Skeletal muscle satellite cell (primary cell): Measurements from ENCODE around the gene CC2D1A.

Experiments used
- H3K27me3 ChIP-seq: 2 replicates; pipeline ENCODE4 v1.7.0; 2013; ENCODE audit warnings: low read length; ENCODE audit not compliant: control insufficient read depth, insufficient read depth
- H3K36me3 ChIP-seq: 2 replicates; pipeline ENCODE4 v1.7.0; 2013; ENCODE audit warnings: mild to moderate bottlenecking, control low read depth, low read length; ENCODE audit not compliant: insufficient read depth
- H3K4me1 ChIP-seq: 2 replicates; pipeline ENCODE4 v1.7.0; 2013; ENCODE audit warnings: low read length; ENCODE audit not compliant: control insufficient read depth, insufficient read depth
- H3K4me2 ChIP-seq: 2 replicates; pipeline ENCODE4 v1.7.0; 2013; ENCODE audit warnings: mild to moderate bottlenecking, low read length
- H3K4me3 ChIP-seq: 2 replicates; pipeline ENCODE4 v1.7.0; 2013; ENCODE audit warnings: low read length
- H3K9ac ChIP-seq: 2 replicates; pipeline ENCODE4 v1.7.0; 2013; ENCODE audit warnings: mild to moderate bottlenecking, low read depth, low read length, moderate library complexity
- H3K9me3 ChIP-seq: replicated peaks from 2 replicates; pipeline ENCODE4 v1.7.0; 2013; ENCODE audit warnings: mild to moderate bottlenecking, control low read depth, low read length

Gene CC2D1A

GRCh38 chr19:13951799-13952153 lies 45.8 kb downstream of the CC2D1A start:
- Histone ChIP-seq H3K4me2 (peak overlapping the region; percentile 83), H3K9me3 (no peaks in the 10 kb centered on the region), H3K36me3 (peaks cover 15% of the 10 kb centered on the region), H3K9ac (peak overlapping the region; percentile 15), H3K4me1 (peaks cover 8% of the 10 kb centered on the region), H3K27me3 (no peaks in the 10 kb centered on the region), H3K4me3 (peak overlapping the region; percentile 76)

- Histone ChIP-seq H3K4me2 (peak within 1 kb of the TSS; percentile 89), H3K36me3 (peaks cover 19% of the 10 kb centered on the region), H3K4me1 (peaks cover 8% of the 10 kb centered on the region), H3K4me3 (peak within 1 kb of the TSS; percentile 93), H3K9ac (peak within 1 kb of the TSS; percentile 79), H3K9me3 (no peaks in the 10 kb centered on the region), H3K27me3 (no peaks in the 10 kb centered on the region)
These were observed 46.3 kb downstream of the CC2D1A start, which contains the start of gene DCAF15 for GRCh38 chr19:13952154-13952930. DCAF15 (plus strand) TSS chr19:13952509; CDS start chr19:13952513, 4 bp downstream.

GRCh38 chr19:13952931-13953531 lies 47.0 kb downstream of the CC2D1A start:
- H3K9me3 ChIP-seq: no peaks in the 10 kb centered on the region
- H3K4me3 ChIP-seq: peak overlapping the region; percentile 93
- H3K4me1 ChIP-seq: peaks cover 8% of the 10 kb centered on the region
- peak overlapping the region; percentile 79 for H3K9ac ChIP-seq
- H3K36me3 ChIP-seq: peaks cover 22% of the 10 kb centered on the region
- H3K27me3 ChIP-seq: no peaks in the 10 kb centered on the region
- peak overlapping the region; percentile 89 for H3K4me2 ChIP-seq

- Histone ChIP-seq H3K4me1 (peaks cover 8% of the 10 kb centered on the region), H3K36me3 (peaks cover 33% of the 10 kb centered on the region), H3K9ac (no peak overlapping the region), H3K27me3 (no peaks in the 10 kb centered on the region), H3K9me3 (no peaks in the 10 kb centered on the region), H3K4me2 (no peak overlapping the region), H3K4me3 (no peak overlapping the region)
These were observed 48.2 kb downstream of the CC2D1A start for GRCh38 chr19:13954185-13954584.

GRCh38 chr19:13955662-13956364 lies 49.8 kb downstream of the CC2D1A start:
- peaks cover 8% of the 10 kb centered on the region for H3K4me1 ChIP-seq
- peaks cover 49% of the 10 kb centered on the region for H3K36me3 ChIP-seq
- H3K27me3 ChIP-seq: no peaks in the 10 kb centered on the region
- H3K9me3 ChIP-seq: no peaks in the 10 kb centered on the region
- no peak overlapping the region for H3K4me2 ChIP-seq
- H3K9ac ChIP-seq: no peak overlapping the region
- H3K4me3 ChIP-seq: no peak overlapping the region

- Histone ChIP-seq H3K4me2 (no peak overlapping the region), H3K9me3 (no peaks in the 10 kb centered on the region), H3K4me3 (no peak overlapping the region), H3K4me1 (peaks cover 8% of the 10 kb centered on the region), H3K9ac (no peak overlapping the region), H3K36me3 (peaks cover 50% of the 10 kb centered on the region), H3K27me3 (no peaks in the 10 kb centered on the region)
These were observed 50.4 kb downstream of the CC2D1A start for GRCh38 chr19:13956365-13956744.

GRCh38 chr19:13957051-13957450 lies 51.0 kb downstream of the CC2D1A start:
- Histone ChIP-seq H3K9ac (no peak overlapping the region), H3K4me2 (no peak overlapping the region), H3K27me3 (no peaks in the 10 kb centered on the region), H3K4me1 (peaks cover 8% of the 10 kb centered on the region), H3K36me3 (peaks cover 50% of the 10 kb centered on the region), H3K4me3 (no peak overlapping the region), H3K9me3 (no peaks in the 10 kb centered on the region)

GRCh38 chr19:13958043-13958442 lies 52.0 kb downstream of the CC2D1A start:
- H3K36me3 ChIP-seq: peaks cover 50% of the 10 kb centered on the region
- H3K4me2 ChIP-seq: no peak overlapping the region
- H3K27me3 ChIP-seq: no peaks in the 10 kb centered on the region
- H3K4me1 ChIP-seq: peaks cover 8% of the 10 kb centered on the region
- H3K9me3 ChIP-seq: no peaks in the 10 kb centered on the region
- H3K9ac ChIP-seq: no peak overlapping the region
- no peak overlapping the region for H3K4me3 ChIP-seq

- Histone ChIP-seq H3K36me3 (peaks cover 50% of the 10 kb centered on the region), H3K4me3 (no peak overlapping the region), H3K9ac (no peak overlapping the region), H3K27me3 (no peaks in the 10 kb centered on the region), H3K9me3 (no peaks in the 10 kb centered on the region), H3K4me2 (no peak overlapping the region), H3K4me1 (no peaks in the 10 kb centered on the region)
These were observed 53.4 kb downstream of the CC2D1A start for GRCh38 chr19:13959141-13959961.

- H3K27me3 ChIP-seq: no peaks in the 10 kb centered on the region
- no peak overlapping the region for H3K9ac ChIP-seq
- peaks cover 7% of the 10 kb centered on the region for H3K4me1 ChIP-seq
- H3K36me3 ChIP-seq: peaks cover 50% of the 10 kb centered on the region
- no peak overlapping the region for H3K4me2 ChIP-seq
- H3K4me3 ChIP-seq: no peak overlapping the region
- H3K9me3 ChIP-seq: no peaks in the 10 kb centered on the region
These were observed 54.2 kb downstream of the CC2D1A start for GRCh38 chr19:13959962-13960862.
